Measurements from ENCODE around the gene PPP1R26.
A peak's percentile ranks its signal among the peaks of the same experiment; 100 is the strongest.
"Not testable (repeated sequence)": the region's sequence is repeated elsewhere in the genome, so short reads cannot be mapped to it uniquely, and the experiment has no call there.

The PPP1R26 gene

DNA sequence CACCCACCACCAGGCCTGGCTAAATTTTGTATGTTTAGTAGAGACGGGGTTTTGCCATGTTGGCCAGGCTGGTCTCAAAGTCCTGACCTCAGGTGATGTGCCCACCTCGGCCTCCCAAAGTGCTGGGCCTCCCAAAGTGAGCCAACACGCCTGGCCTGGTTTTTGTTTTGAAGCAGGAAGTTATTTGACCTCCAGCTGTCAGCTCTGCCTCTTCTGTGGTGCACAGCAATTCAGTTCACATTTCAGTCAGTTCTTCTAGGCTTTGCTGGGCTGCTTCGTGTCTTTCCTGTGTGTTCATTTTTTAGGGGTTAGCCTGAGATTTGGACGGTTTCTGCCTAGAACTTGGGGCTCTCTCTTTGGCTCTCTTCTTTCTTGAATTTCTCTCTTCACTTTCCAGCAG is 50.6 kb downstream of the PPP1R26 start:
- Histone ChIP-seq H3K4me1 (no peaks in the 10 kb centered on the region), H3K9me3 (peaks cover 0 to 5% (median 3%) of the 10 kb centered on the region in 3 donors), H3K4me3 (no peak overlapping the region), H3K27ac (no peak overlapping the region), H3K36me3 (no peaks in the 10 kb centered on the region), H3K27me3 (peaks cover 0 to 51% of the 10 kb centered on the region in 2 donors)
- TF ChIP-seq, protein P1, sequence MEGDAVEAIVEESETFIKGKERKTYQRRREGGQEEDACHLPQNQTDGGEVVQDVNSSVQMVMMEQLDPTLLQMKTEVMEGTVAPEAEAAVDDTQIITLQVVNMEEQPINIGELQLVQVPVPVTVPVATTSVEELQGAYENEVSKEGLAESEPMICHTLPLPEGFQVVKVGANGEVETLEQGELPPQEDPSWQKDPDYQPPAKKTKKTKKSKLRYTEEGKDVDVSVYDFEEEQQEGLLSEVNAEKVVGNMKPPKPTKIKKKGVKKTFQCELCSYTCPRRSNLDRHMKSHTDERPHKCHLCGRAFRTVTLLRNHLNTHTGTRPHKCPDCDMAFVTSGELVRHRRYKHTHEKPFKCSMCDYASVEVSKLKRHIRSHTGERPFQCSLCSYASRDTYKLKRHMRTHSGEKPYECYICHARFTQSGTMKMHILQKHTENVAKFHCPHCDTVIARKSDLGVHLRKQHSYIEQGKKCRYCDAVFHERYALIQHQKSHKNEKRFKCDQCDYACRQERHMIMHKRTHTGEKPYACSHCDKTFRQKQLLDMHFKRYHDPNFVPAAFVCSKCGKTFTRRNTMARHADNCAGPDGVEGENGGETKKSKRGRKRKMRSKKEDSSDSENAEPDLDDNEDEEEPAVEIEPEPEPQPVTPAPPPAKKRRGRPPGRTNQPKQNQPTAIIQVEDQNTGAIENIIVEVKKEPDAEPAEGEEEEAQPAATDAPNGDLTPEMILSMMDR (IDR thresholded peaks at IDR 0.05): no peak
- peak in 1 of 2 donors; percentile 55 for DNase-seq
- intact Hi-C loops (cut with DNase I; ENCODE audit: low total_unique reads): no loop called here

DNA sequence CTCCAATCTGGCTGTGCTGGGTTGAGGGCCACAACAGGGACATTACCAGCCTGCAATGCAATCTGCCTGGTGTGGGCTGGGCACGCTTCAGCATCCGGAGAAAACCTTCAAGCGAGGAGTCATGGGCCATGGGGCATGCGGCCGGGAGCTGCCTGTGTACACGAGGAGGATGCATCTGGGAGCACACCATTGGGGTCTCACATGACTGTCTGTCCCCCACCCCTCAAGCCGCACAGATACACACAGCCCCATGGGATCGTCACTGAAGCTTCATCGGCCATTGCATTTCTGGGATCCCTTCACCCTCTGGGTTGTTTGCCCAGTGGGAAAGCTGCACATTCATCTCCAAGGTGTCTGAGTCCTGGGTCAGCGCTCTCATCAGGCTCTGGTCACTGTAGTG is 51.5 kb downstream of the PPP1R26 start:
- DNase-seq: peak in 1 of 2 donors; percentile 38
- Histone ChIP-seq H3K9me3 (peaks cover 0 to 5% (median 3%) of the 10 kb centered on the region in 3 donors), H3K4me3 (no peak overlapping the region), H3K36me3 (no peaks in the 10 kb centered on the region), H3K4me1 (no peaks in the 10 kb centered on the region), H3K27me3 (peaks cover 0 to 42% of the 10 kb centered on the region in 2 donors), H3K27ac (no peak overlapping the region)
- TF ChIP-seq, protein P1 (IDR thresholded peaks at IDR 0.05): no peak
- intact Hi-C loops (cut with DNase I; ENCODE audit: low total_unique reads): no loop called here

DNA sequence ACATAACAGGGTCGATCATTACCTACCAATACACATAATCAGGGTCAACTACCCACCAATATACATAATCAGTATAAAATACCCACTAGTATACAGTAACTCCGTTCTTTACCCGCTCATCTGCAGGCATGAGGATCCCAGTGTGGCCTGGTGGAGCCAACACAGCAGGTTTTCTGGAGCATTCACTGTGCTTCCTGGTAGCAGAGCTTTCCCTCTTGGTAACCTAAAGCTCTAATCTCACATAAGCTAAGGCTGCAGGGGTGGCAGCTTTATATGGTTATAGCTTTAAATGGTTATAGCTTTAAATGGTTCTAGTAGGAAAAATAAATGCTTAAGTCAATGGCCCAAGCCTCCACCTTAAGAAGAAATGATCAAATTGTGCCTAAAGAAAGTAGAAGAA is 53.5 kb downstream of the PPP1R26 start:
- no peak overlapping the region for H3K27ac ChIP-seq
- no peak overlapping the region for H3K4me3 ChIP-seq
- H3K36me3 ChIP-seq: no peaks in the 10 kb centered on the region
- DNase-seq: peak in 1 of 2 donors; percentile 9
- peaks cover 0 to 33% of the 10 kb centered on the region in 2 donors for H3K27me3 ChIP-seq
- TF ChIP-seq, protein P1 (IDR thresholded peaks at IDR 0.05): no peak
- H3K9me3 ChIP-seq: peaks cover 0 to 5% (median 3%) of the 10 kb centered on the region in 3 donors
- no peaks in the 10 kb centered on the region for H3K4me1 ChIP-seq
- intact Hi-C loops (cut with DNase I; ENCODE audit: low total_unique reads): no loop called here

DNA sequence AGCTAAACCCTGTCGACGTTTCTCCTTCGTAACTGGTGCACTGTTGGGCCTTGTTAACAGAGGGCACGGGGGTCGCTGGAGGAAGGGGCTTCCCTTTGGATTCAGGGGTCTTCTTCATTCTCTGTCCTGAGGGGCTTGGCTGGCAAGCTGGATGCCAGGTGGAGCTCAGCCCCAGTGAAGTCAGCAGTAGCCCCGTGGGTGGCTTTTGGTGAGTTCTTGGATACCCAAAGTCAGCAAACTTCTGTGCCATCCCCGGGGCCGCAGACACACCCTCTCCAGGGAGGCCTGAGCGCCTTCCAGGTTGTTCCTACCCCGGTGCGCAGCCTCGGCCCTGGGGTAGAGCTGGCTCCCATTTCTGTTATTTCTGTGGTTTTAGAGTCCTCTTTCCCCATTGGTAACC is 54.1 kb downstream of the PPP1R26 start:
- Histone ChIP-seq H3K27me3 (peaks cover 0 to 33% of the 10 kb centered on the region in 2 donors), H3K36me3 (no peaks in the 10 kb centered on the region), H3K27ac (no peak overlapping the region), H3K4me3 (no peak overlapping the region), H3K9me3 (peaks cover 0 to 5% (median 3%) of the 10 kb centered on the region in 3 donors), H3K4me1 (no peaks in the 10 kb centered on the region)
- TF ChIP-seq, protein P1 (IDR thresholded peaks at IDR 0.05): no peak
- peak in 1 of 2 donors; percentile 39 for DNase-seq
- intact Hi-C loops (cut with DNase I; ENCODE audit: low total_unique reads): no loop called here

DNA sequence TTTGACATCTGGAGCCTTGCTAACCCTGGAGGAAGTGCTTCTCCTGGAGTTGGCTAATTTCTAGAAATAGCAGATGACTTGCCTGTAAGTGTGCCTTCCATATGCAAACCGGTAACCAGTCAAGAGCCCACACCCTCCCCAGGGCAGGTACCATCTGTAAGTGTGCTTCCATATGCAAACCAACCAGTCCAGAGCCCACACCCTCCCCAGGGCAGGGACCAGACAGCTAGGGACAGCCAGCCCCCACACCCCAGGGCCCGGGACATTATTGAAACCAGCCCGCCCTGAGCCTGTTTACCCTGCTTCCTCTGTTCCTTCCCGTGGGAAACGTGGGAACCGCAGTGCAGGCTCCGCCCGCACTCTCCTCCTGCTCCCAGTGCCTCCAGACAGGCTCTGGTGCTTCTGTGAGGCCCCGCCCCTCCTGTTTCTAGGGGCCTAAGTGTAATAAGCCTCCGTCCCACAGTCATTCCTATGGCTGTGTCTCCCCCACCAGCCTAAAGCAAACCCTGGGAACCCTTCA is 54.7 kb downstream of the PPP1R26 start:
- H3K9me3 ChIP-seq; H3K27ac ChIP-seq; H3K36me3 ChIP-seq; H3K4me3 ChIP-seq; intact Hi-C loops (cut with DNase I; ENCODE audit: low total_unique reads); H3K4me1 ChIP-seq: not testable (repeated sequence)
- DNase-seq: peak in 1 of 2 donors; percentile 5
- peaks cover 0 to 34% of the 10 kb centered on the region in 2 donors for H3K27me3 ChIP-seq

DNA sequence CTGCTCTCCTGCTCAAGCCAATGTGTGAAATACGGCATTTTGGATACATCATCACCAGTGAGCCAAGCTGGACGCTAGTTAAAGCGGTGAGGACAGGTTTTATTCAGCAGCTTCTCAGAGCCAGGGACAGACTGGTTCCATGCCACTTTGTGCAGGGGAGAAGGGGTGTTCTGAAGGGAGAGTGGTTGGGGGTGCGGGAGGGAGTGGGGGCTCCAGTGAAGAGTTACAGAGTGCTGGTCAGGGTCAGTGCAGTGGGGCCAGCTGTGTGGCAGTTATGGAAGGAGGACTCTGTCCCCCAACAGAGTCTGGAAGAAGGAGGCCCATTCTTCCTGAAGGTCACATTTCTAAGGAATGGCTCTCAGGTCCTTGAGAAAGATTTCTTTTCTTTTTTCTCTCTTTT is 55.2 kb downstream of the PPP1R26 start:
- peaks cover 0 to 40% of the 10 kb centered on the region in 2 donors for H3K27me3 ChIP-seq
- H3K27ac ChIP-seq; H3K9me3 ChIP-seq; intact Hi-C loops (cut with DNase I; ENCODE audit: low total_unique reads); H3K4me3 ChIP-seq; H3K4me1 ChIP-seq; H3K36me3 ChIP-seq: not testable (repeated sequence)
- DNase-seq: peak in 1 of 2 donors; percentile 54

DNA sequence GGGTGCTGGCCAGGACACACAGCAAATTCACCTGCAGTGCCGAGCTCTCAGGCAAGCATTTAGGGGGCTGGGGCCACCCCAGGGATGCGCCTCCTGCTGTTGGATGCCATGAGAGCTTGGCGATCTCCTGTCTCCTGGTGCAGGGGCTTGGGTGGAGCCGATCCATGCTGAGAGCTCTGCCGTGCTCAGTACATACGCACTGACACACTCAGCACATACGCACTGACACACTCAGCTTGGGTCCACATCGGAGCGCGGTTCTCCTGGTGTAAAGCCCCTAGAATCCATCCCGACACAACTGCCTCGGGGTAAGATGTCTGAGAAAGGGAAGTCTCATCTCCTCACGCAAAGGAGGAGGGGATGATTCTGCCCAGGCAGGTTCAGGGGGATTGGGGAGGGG is 56.0 kb downstream of the PPP1R26 start:
- H3K36me3 ChIP-seq; H3K4me1 ChIP-seq; intact Hi-C loops (cut with DNase I; ENCODE audit: low total_unique reads); H3K27ac ChIP-seq; H3K9me3 ChIP-seq; H3K4me3 ChIP-seq: not testable (repeated sequence)
- H3K27me3 ChIP-seq: peaks cover 0 to 39% of the 10 kb centered on the region in 2 donors
- DNase-seq: peak in 1 of 2 donors; percentile 42
